BJ (cell line): ENCODE measurements around the gene MLLT3. TPM values are rescaled to one million over a fixed set of nuclear protein-coding genes. Genes with fewer than 3 reads are reported as not detected.

Source experiments
- CTCF ChIA-PET: fragments of 350-600 bp; formaldehyde crosslinking; extraction: SDS; loops from one replicate; lab custom pipeline; 2021; ENCODE audit warnings: antibody characterized with exemption, inconsistent platforms; lab: Yijun Ruan, JAX
- POLR2A ChIA-PET: fragments of 300-600 bp; sonication (Branson Sonifier 250); formaldehyde crosslinking; extraction: SDS; loops from one replicate; lab custom pipeline; 2021; ENCODE audit warnings: antibody characterized with exemption; lab: Charles Lee
- DNase-seq: peaks from one replicate; pipeline ENCODE4 v3.0.0-alpha.2; 2011; ENCODE audit warnings: low read depth
- H3K27me3 ChIP-seq: 2 replicates; pipeline ENCODE4 v1.6.0; 2011; ENCODE audit warnings: low read length; ENCODE audit not compliant: control insufficient read depth, insufficient read depth
- H3K36me3 ChIP-seq: 2 replicates; pipeline ENCODE4 v1.5.1; 2011; ENCODE audit warnings: low read length; ENCODE audit not compliant: control insufficient read depth, insufficient read depth
- H3K4me3 ChIP-seq: 2 replicates; pipeline ENCODE4 v1.5.1; 2011; ENCODE audit warnings: low read depth, mild to moderate bottlenecking, control low read depth, low read length
- polyA plus RNA-seq: library from polyadenylated mRNA; depleted of rRNA; stranded (reverse); fragments of >200 nt; gene quantifications from 2 replicates; pipeline ENCODE4 v1.2.3, GENCODE V29; 2011
- TF ChIP-seq, protein P1 (sequence below): IDR thresholded peaks from 2 replicates; pipeline ENCODE4 v1.5.1; 2011; ENCODE audit warnings: low read depth, mild to moderate bottlenecking, control low read depth, inconsistent platforms, low read length, moderate library complexity; ENCODE audit not compliant: insufficient read depth

Gene MLLT3
- polyA plus RNA-seq, 1 experiment = 13.8 TPM

GRCh38 chr9:20462410-20462809, 159.9 kb downstream of the MLLT3 start:
- H3K36me3 ChIP-seq = no peaks in the 10 kb centered on the region
- TF ChIP-seq, protein P1, sequence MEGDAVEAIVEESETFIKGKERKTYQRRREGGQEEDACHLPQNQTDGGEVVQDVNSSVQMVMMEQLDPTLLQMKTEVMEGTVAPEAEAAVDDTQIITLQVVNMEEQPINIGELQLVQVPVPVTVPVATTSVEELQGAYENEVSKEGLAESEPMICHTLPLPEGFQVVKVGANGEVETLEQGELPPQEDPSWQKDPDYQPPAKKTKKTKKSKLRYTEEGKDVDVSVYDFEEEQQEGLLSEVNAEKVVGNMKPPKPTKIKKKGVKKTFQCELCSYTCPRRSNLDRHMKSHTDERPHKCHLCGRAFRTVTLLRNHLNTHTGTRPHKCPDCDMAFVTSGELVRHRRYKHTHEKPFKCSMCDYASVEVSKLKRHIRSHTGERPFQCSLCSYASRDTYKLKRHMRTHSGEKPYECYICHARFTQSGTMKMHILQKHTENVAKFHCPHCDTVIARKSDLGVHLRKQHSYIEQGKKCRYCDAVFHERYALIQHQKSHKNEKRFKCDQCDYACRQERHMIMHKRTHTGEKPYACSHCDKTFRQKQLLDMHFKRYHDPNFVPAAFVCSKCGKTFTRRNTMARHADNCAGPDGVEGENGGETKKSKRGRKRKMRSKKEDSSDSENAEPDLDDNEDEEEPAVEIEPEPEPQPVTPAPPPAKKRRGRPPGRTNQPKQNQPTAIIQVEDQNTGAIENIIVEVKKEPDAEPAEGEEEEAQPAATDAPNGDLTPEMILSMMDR = no peak
- DNase-seq = no peak
- CTCF ChIA-PET = no interaction called here
- no peak overlapping the region for H3K4me3 ChIP-seq
- H3K27me3 ChIP-seq = no peaks in the 10 kb centered on the region
- POLR2A ChIA-PET = no interaction called here

GRCh38 chr9:20447291-20447690, 175.0 kb downstream of the MLLT3 start:
- no peaks in the 10 kb centered on the region for H3K27me3 ChIP-seq

GRCh38 chr9:20446248-20446647, 176.1 kb downstream of the MLLT3 start:
- TF ChIP-seq, protein P1 = no peak
- Histone ChIP-seq H3K36me3 (no peaks in the 10 kb centered on the region), H3K4me3 (no peak overlapping the region), H3K27me3 (no peaks in the 10 kb centered on the region)
- CTCF ChIA-PET = interaction anchor here (2.0 to 2.1 kb wide), 2 partner anchors 8 to 28 kb away, joined by 4 to 5 read pairs; no protein-coding TSS in a partner anchor
- DNase-seq = no peak
- POLR2A ChIA-PET = no interaction called here

More at GRCh38 chr9:20447291-20447690, 175.0 kb downstream of the MLLT3 start:
- POLR2A ChIA-PET = no interaction called here
- CTCF ChIA-PET = interaction anchor here (2.0 to 2.1 kb wide), 2 partner anchors 9 to 27 kb away, joined by 4 to 5 read pairs; no protein-coding TSS in a partner anchor
- TF ChIP-seq, protein P1 = no peak
- H3K36me3 ChIP-seq = no peaks in the 10 kb centered on the region
- DNase-seq = no peak
- H3K4me3 ChIP-seq = no peak overlapping the region

- Histone ChIP-seq H3K4me3 (no peak overlapping the region), H3K27me3 (no peaks in the 10 kb centered on the region), H3K36me3 (no peaks in the 10 kb centered on the region; the same call in 1 of the 2 replicates)
- POLR2A ChIA-PET = no interaction called here
- TF ChIP-seq, protein P1 = no peak
- CTCF ChIA-PET = interaction anchor here (0.6 kb wide), 1 partner anchor 476 kb away, joined by 4 read pairs; no protein-coding TSS in a partner anchor
- DNase-seq = no peak
Measured at GRCh38 chr9:20442461-20443319, 179.6 kb downstream of the MLLT3 start.

DNA sequence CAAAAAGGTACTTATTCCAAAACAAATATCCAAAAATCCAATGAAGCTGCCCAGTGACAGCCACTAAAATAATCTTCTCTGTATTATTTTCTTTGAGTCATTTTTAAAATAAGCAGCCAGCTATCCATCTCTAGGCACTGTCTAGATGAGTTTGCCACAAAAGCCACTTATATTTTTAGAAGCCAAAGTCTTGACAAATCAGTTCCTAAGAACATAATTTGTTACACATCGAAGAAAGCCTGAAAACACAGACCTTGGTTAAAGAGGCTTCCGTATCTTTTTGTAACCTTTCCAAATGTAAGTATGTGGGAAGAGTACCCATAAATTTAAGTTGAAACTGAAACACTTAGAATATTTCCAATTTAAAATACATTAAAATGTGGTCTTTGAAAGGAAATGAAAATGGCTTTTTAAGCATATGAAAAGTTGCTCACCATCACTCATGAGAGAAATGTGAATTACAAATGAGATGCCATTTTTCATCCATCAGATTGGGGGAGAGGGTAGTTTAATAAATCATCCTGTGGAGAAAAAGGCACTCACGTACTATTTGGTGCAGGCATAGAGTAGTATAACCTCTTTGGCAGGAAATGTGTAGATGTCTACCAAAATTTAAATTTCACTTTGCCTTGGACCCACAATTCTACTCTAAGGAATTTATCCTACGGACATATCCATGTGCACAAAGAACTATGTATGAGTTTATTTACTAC, 180.4 kb downstream of the MLLT3 start:
- Histone ChIP-seq H3K27me3 (no peaks in the 10 kb centered on the region), H3K36me3 (no peaks in the 10 kb centered on the region; the same call in 1 of the 2 replicates), H3K4me3 (no peak overlapping the region)
- ChIA-PET CTCF (no interaction called here), POLR2A (no interaction called here)
- no peak for DNase-seq
- TF ChIP-seq, protein P1 = no peak
